ENCODE data around the gene CREBBP. TPM values are rescaled to one million over a fixed set of nuclear protein-coding genes. Genes with fewer than 3 reads are reported as not detected.

The CREBBP gene
- total RNA-seq, 2 donors from 2014 or later, result 35.3 to 57.7 TPM

DNA sequence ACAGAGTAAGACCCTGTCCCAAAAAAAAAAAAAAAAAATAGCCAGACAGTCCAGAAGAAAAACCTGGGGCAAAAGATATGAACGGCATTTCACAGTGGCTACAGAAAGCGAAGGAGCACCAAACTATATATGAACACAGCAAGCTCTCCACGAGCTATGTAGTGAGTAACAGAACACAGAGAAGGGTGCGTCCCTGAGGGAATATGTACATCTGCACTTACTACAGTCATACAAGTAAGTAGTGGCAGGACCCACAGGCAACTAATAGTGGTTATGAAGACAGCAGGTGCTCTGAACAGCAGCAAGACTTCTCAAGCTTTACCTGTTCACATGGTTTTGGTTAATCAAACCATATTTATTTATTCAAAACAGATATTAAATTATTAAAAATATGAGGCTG lies 179.0 kb downstream of the CREBBP start:
- WGBS, 2 donors, result 88 to 89% methylated on average over 4 of the region's 4 CpGs
- intact Hi-C loops (cut with DNase I), result no loop called here
- Histone ChIP-seq H3K4me3 (no peak overlapping the region), H3K27ac (no peak overlapping the region), H3K4me1 (peaks cover 5% of the 10 kb centered on the region), H3K9me3 (no peaks in the 10 kb centered on the region), H3K36me3 (replicated peaks in 1 of 2; ENCODE audit: insufficient read depth in 1 of 2, low read depth in 2 of 2) (no peaks in the 10 kb centered on the region), H3K27me3 (no peaks in the 10 kb centered on the region)
- ATAC-seq (no peak), DNase-seq (no peak)
- TF ChIP-seq POLR2A (IDR thresholded peaks at IDR 0.05), result no peak
- TF ChIP-seq, protein P1, sequence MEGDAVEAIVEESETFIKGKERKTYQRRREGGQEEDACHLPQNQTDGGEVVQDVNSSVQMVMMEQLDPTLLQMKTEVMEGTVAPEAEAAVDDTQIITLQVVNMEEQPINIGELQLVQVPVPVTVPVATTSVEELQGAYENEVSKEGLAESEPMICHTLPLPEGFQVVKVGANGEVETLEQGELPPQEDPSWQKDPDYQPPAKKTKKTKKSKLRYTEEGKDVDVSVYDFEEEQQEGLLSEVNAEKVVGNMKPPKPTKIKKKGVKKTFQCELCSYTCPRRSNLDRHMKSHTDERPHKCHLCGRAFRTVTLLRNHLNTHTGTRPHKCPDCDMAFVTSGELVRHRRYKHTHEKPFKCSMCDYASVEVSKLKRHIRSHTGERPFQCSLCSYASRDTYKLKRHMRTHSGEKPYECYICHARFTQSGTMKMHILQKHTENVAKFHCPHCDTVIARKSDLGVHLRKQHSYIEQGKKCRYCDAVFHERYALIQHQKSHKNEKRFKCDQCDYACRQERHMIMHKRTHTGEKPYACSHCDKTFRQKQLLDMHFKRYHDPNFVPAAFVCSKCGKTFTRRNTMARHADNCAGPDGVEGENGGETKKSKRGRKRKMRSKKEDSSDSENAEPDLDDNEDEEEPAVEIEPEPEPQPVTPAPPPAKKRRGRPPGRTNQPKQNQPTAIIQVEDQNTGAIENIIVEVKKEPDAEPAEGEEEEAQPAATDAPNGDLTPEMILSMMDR (IDR thresholded peaks at IDR 0.05), result no peak

DNA sequence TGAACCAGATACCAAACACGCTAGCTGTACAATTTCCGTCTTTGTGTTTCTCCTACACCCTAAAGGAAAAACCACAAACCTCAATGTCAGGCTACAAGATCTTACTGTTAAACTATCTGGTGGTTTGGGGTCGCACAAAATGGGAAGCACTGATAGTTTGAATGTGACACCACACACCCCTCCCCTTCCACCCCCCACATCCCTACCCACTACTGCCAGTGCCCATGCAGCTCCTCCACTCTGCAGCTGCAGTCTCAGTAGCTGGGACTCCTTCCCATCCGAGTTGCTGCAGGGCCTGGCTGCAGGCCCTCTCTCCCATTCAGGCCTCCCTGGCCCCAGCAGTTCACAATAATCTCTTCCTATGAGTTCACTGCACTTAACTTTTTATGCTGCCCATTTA lies 181.6 kb downstream of the CREBBP start:
- 75 to 93% methylated on average over 4 of the region's 4 CpGs for WGBS, 2 donors
- peaks cover 27% of the 10 kb centered on the region for H3K4me1 ChIP-seq
- ATAC-seq (no peak), DNase-seq (no peak)
- intact Hi-C loops (cut with DNase I), result loop anchor here (10.0 kb wide), 1 partner anchor 176 kb away; no protein-coding TSS in a partner anchor
- H3K36me3 ChIP-seq (replicated peaks in 1 of 2; ENCODE audit: insufficient read depth in 1 of 2, low read depth in 2 of 2), result no peaks in the 10 kb centered on the region
- no peak for TF ChIP-seq POLR2A (IDR thresholded peaks at IDR 0.05)
- TF ChIP-seq, protein P1 (IDR thresholded peaks at IDR 0.05), result no peak
- H3K27ac ChIP-seq, result no peak overlapping the region
- no peaks in the 10 kb centered on the region for H3K9me3 ChIP-seq
- no peak overlapping the region for H3K4me3 ChIP-seq
- no peaks in the 10 kb centered on the region for H3K27me3 ChIP-seq

DNA sequence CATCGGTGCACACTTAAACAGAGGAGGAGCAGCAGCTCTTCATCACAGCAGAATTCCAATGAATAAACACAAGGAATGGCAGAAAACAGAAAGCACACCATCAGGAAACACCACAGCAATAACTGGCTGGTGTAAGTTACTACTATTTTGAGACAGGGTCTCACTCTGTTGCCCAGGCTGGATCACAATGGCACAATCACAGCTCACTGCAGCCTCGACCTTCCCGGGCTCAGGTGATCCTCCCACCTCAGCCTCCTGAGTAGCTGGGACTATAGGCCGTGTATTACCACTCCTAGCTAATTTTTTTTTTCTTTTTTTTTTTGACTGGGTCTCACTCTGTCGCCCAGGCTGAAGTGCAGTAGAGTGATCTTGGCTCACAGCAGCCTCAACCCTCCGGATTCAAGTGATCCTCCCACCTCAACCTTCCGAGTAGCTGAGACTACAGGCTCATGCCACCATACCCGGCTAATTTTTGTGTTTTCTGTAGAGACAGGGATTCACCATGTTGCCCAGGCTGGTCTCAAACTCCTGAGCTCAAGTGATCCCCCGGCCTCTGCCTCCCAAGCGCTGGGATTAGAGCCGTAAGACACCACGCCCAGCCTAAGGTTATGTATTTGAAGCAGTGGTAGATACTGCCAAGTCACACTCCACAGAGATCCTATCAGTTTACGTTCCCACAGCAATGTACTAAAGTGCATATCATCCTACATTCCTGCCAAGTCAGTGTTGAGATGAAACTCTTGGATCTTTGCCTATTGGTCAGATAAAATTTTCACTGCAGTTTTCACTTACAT lies 183.9 kb downstream of the CREBBP start:
- 36 to 39% methylated on average over 13 of the region's 13 CpGs for WGBS, 2 donors
- no peaks in the 10 kb centered on the region for H3K36me3 ChIP-seq (replicated peaks in 1 of 2; ENCODE audit: insufficient read depth in 1 of 2, low read depth in 2 of 2)
- no peaks in the 10 kb centered on the region for H3K27me3 ChIP-seq
- peaks cover 27% of the 10 kb centered on the region for H3K4me1 ChIP-seq
- no peak overlapping the region for H3K4me3 ChIP-seq
- no peaks in the 10 kb centered on the region for H3K9me3 ChIP-seq
- intact Hi-C loops (cut with DNase I), result loop anchor here (10.0 kb wide), 1 partner anchor 178 kb away; no protein-coding TSS in a partner anchor
- ATAC-seq, result no peak
- DNase-seq, result no peak
- H3K27ac ChIP-seq, result peak overlapping the region; percentile 79 to 89 (median 86)
- TF ChIP-seq, protein P1 (IDR thresholded peaks at IDR 0.05), result no peak
- TF ChIP-seq POLR2A (IDR thresholded peaks at IDR 0.05), result no peak

DNA sequence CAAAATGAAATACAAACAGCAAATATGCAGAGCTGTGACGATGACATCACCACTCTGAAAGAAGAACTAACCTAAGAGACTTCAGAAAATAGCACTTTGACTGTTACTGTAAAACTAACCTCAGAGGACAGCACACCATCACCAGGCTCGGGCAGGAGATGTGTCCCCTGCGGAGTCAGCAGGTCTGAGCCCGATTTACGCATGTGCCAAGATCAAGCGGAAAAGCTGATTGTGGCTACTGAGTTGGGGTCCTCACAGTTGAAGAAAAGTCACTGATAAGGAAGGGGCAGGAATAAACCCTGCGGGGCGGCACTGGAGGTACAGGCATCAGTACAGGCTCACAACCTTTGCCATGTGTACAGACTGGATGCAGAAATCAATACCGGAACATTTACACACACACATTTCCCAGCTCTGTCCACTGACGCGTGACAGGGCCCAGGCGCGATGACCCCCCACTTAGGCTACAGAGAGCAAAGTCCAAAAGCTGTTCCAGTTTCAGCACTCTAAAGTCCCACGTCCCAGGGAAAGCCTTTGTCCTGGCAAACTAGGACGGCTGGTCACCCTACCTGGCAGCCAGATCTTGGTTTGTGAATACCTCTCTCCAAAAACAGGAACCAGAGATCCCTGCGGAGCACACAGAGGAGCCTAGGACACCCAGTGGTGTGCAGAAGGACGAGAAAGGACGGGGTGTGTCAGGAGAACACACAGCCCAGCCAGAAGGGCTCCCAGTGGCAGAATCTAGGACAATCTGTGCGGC lies 184.7 kb downstream of the CREBBP start:
- ATAC-seq, result peak; percentile 93
- no peak overlapping the region for H3K4me3 ChIP-seq
- peak; percentile 79 to 90 (median 89) for DNase-seq
- H3K9me3 ChIP-seq, result no peaks in the 10 kb centered on the region
- peaks cover 31% of the 10 kb centered on the region for H3K4me1 ChIP-seq
- H3K36me3 ChIP-seq (replicated peaks in 1 of 2; ENCODE audit: insufficient read depth in 1 of 2, low read depth in 2 of 2), result no peaks in the 10 kb centered on the region
- TF ChIP-seq, protein P1 (IDR thresholded peaks at IDR 0.05), result peak in 1 of 7 experiments; percentile 2
- TF ChIP-seq POLR2A (IDR thresholded peaks at IDR 0.05), result peak in 2 of 3 donors; percentile 58 to 66
- no peaks in the 10 kb centered on the region for H3K27me3 ChIP-seq
- intact Hi-C loops (cut with DNase I), result loop anchor here (10.0 kb wide), 1 partner anchor 179 kb away; no protein-coding TSS in a partner anchor
- 25 to 26% methylated on average over 12 to 19 of the region's 19 CpGs for WGBS, 2 donors
- peak overlapping the region; percentile 79 to 89 (median 86) for H3K27ac ChIP-seq
